ENCODE measurements around the gene IFRD2. TPM values are rescaled to one million over a fixed set of nuclear protein-coding genes. Genes with fewer than 3 reads are reported as not detected.

The IFRD2 gene
- total and polyA plus RNA-seq, 9 of the 15 experiments (the other 6 are each of a cell fraction or from before 2014, with no cell fraction given): 30.5 to 115 (median 52.8) TPM

DNA sequence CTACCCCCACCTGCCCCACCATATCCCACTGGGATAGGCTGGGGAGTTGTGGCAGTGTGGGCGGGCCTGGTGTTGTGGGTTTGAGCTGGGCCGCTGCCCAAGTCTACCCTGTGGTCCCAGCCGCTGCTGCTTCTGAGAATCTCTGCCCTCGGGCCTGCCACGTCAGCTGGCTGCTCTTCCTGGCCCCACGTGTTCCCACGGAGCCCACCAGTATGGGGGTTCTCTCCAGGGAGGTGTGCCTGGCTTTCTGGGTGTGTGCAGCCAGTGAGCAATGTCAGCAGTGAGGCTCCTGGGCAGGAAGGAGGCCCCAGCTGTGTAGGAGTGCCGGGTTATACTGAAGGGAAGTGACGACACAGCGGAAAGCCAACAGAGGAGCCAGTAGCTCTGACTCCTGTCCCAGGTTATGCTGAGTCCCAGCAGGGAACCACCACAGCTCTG is 45.7 kb downstream of the IFRD2 start (continued):
- TF ChIP-seq, protein P1, sequence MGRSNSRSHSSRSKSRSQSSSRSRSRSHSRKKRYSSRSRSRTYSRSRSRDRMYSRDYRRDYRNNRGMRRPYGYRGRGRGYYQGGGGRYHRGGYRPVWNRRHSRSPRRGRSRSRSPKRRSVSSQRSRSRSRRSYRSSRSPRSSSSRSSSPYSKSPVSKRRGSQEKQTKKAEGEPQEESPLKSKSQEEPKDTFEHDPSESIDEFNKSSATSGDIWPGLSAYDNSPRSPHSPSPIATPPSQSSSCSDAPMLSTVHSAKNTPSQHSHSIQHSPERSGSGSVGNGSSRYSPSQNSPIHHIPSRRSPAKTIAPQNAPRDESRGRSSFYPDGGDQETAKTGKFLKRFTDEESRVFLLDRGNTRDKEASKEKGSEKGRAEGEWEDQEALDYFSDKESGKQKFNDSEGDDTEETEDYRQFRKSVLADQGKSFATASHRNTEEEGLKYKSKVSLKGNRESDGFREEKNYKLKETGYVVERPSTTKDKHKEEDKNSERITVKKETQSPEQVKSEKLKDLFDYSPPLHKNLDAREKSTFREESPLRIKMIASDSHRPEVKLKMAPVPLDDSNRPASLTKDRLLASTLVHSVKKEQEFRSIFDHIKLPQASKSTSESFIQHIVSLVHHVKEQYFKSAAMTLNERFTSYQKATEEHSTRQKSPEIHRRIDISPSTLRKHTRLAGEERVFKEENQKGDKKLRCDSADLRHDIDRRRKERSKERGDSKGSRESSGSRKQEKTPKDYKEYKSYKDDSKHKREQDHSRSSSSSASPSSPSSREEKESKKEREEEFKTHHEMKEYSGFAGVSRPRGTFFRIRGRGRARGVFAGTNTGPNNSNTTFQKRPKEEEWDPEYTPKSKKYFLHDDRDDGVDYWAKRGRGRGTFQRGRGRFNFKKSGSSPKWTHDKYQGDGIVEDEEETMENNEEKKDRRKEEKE (IDR thresholded peaks at IDR 0.05; ENCODE audit: borderline replicate concordance in 1 of 2, control insufficient read depth in 1 of 2, low read depth in 2 of 2, low read length in 1 of 2): no peak
- 0 out of 4 replicates have a peak, but pooled peaks of 1 of the 2 experiments have one; percentile 34 for TF ChIP-seq NRF1 (conservative IDR thresholded peaks at IDR 0.05 in 1 of 2, IDR thresholded peaks at IDR 0.05 in 1 of 2)
- TF ChIP-seq, protein P2, sequence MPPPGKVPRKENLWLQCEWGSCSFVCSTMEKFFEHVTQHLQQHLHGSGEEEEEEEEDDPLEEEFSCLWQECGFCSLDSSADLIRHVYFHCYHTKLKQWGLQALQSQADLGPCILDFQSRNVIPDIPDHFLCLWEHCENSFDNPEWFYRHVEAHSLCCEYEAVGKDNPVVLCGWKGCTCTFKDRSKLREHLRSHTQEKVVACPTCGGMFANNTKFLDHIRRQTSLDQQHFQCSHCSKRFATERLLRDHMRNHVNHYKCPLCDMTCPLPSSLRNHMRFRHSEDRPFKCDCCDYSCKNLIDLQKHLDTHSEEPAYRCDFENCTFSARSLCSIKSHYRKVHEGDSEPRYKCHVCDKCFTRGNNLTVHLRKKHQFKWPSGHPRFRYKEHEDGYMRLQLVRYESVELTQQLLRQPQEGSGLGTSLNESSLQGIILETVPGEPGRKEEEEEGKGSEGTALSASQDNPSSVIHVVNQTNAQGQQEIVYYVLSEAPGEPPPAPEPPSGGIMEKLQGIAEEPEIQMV (tag; conservative IDR thresholded peaks at IDR 0.05; ENCODE audit: low read depth): no peak
- no peak for TF ChIP-seq KHSRP (IDR thresholded peaks at IDR 0.05)
- no peak for TF ChIP-seq TRIM24 (IDR thresholded peaks at IDR 0.05)
- no peak for TF ChIP-seq ZBTB8A (IDR thresholded peaks at IDR 0.05; ENCODE audit: partially characterized antibody)
- TF ChIP-seq RBM39 (optimal IDR thresholded peaks at IDR 0.05; ENCODE audit: low read depth, low read length): no peak
- TF ChIP-seq, protein P3, sequence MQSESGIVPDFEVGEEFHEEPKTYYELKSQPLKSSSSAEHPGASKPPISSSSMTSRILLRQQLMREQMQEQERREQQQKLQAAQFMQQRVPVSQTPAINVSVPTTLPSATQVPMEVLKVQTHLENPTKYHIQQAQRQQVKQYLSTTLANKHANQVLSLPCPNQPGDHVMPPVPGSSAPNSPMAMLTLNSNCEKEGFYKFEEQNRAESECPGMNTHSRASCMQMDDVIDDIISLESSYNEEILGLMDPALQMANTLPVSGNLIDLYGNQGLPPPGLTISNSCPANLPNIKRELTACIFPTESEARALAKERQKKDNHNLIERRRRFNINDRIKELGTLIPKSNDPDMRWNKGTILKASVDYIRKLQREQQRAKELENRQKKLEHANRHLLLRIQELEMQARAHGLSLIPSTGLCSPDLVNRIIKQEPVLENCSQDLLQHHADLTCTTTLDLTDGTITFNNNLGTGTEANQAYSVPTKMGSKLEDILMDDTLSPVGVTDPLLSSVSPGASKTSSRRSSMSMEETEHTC (IDR thresholded peaks at IDR 0.05): no peak
- TF ChIP-seq ZNF785 (CRISPR knock-in tag; IDR thresholded peaks at IDR 0.05): no peak
- TF ChIP-seq C11orf30 (IDR thresholded peaks at IDR 0.05; ENCODE audit: low read depth): peak; percentile 52; the same call in 1 of the 2 replicates
- TF ChIP-seq MTA1 (IDR thresholded peaks at IDR 0.05; ENCODE audit: borderline replicate concordance): no peak
- TF ChIP-seq GATA2 (CRISPR knock-in tag; IDR thresholded peaks at IDR 0.05): no peak
- no peak for TF ChIP-seq PCBP1 (IDR thresholded peaks at IDR 0.05; ENCODE audit: low read depth, low read length, poor library complexity, severe bottlenecking)
- no peak for TF ChIP-seq ELF2 (CRISPR knock-in tag; IDR thresholded peaks at IDR 0.05)
- TF ChIP-seq KLF10 (CRISPR knock-in tag; IDR thresholded peaks at IDR 0.05): no peak
- TF ChIP-seq, protein P4, sequence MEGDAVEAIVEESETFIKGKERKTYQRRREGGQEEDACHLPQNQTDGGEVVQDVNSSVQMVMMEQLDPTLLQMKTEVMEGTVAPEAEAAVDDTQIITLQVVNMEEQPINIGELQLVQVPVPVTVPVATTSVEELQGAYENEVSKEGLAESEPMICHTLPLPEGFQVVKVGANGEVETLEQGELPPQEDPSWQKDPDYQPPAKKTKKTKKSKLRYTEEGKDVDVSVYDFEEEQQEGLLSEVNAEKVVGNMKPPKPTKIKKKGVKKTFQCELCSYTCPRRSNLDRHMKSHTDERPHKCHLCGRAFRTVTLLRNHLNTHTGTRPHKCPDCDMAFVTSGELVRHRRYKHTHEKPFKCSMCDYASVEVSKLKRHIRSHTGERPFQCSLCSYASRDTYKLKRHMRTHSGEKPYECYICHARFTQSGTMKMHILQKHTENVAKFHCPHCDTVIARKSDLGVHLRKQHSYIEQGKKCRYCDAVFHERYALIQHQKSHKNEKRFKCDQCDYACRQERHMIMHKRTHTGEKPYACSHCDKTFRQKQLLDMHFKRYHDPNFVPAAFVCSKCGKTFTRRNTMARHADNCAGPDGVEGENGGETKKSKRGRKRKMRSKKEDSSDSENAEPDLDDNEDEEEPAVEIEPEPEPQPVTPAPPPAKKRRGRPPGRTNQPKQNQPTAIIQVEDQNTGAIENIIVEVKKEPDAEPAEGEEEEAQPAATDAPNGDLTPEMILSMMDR (IDR thresholded peaks at IDR 0.05 in 2 of 3, conservative IDR thresholded peaks at IDR 0.05 in 1 of 3; ENCODE audit: insufficient read depth in 2 of 3, low read depth in 1 of 3, low read length in 3 of 3): peak in 1 of 3 experiments; percentile 14; a peak in 1 of 6 replicates
- no peak for TF ChIP-seq E2F3 (CRISPR knock-in tag; IDR thresholded peaks at IDR 0.05)
- no peak for TF ChIP-seq ZNF282 (CRISPR knock-in tag; IDR thresholded peaks at IDR 0.05)
- TF ChIP-seq SUPT5H (IDR thresholded peaks at IDR 0.05): peak; percentile 47; the same call in 1 of the 2 replicates
- no peak for TF ChIP-seq ZNF444 (CRISPR knock-in tag; IDR thresholded peaks at IDR 0.05)
- TF ChIP-seq EGR1 (conservative IDR thresholded peaks at IDR 0.05): no peak; the same call in 1 of the 2 replicates
- TF ChIP-seq BCOR (IDR thresholded peaks at IDR 0.05): no peak
